Muscle layer of duodenum (tissue), 2 donors: ENCODE measurements around the gene OR4D1.

ENCODE experiments used
- H3K27ac ChIP-seq: one replicate; pipeline ENCODE4 v1.7.0; 2013; ENCODE audit warnings: mild to moderate bottlenecking, low read length
- H3K27me3 ChIP-seq: one replicate; pipeline ENCODE4 v1.7.0; 2013; ENCODE audit warnings: low read depth, mild to moderate bottlenecking, control low read depth, low read length
- H3K36me3 ChIP-seq, 2 donors: one replicate each; pipeline ENCODE4 v1.7.0; 2013; ENCODE audit warnings: low read length in 2 of 2, control low read depth in 1 of 2, mild to moderate bottlenecking in 1 of 2; ENCODE audit not compliant: insufficient read depth in 2 of 2, control insufficient read depth in 1 of 2
- H3K4me1 ChIP-seq, 2 donors: one replicate each; pipeline ENCODE4 v1.7.0; 2013; ENCODE audit warnings: low read length in 2 of 2, mild to moderate bottlenecking in 2 of 2, control low read depth in 1 of 2, moderate library complexity in 1 of 2; ENCODE audit not compliant: insufficient read depth in 2 of 2, control insufficient read depth in 1 of 2
- H3K4me3 ChIP-seq, 2 donors: one replicate each; pipeline ENCODE4 v1.7.0; 2013; ENCODE audit warnings: low read length in 2 of 2, low read depth in 1 of 2, mild to moderate bottlenecking in 1 of 2
- H3K9me3 ChIP-seq, 2 donors: one replicate each; pipeline ENCODE4 v1.7.0; 2013; ENCODE audit warnings: low read length in 2 of 2, control low read depth in 1 of 2, mild to moderate bottlenecking in 1 of 2; ENCODE audit not compliant: control insufficient read depth in 1 of 2
- donor health status: healthy.

OR4D1 gene

GRCh38 chr17:58184308-58184985 is 36.3 kb downstream of the OR4D1 start:
- Histone ChIP-seq H3K9me3 (no peaks in the 10 kb centered on the region), H3K27me3 (no peaks in the 10 kb centered on the region), H3K4me1 (no peaks in the 10 kb centered on the region), H3K27ac (no peak overlapping the region), H3K4me3 (no peak overlapping the region), H3K36me3 (no peaks in the 10 kb centered on the region)

- no peaks in the 10 kb centered on the region for H3K4me1 ChIP-seq
- H3K9me3 ChIP-seq: no peaks in the 10 kb centered on the region
- H3K36me3 ChIP-seq: no peaks in the 10 kb centered on the region
- no peak overlapping the region for H3K4me3 ChIP-seq
- no peak overlapping the region for H3K27ac ChIP-seq
- no peaks in the 10 kb centered on the region for H3K27me3 ChIP-seq
These were observed 37.0 kb downstream of the OR4D1 start for GRCh38 chr17:58184986-58185761.

- no peaks in the 10 kb centered on the region for H3K9me3 ChIP-seq
- no peak overlapping the region for H3K27ac ChIP-seq
- H3K4me3 ChIP-seq: no peak overlapping the region
- no peaks in the 10 kb centered on the region for H3K36me3 ChIP-seq
- H3K27me3 ChIP-seq: peaks cover 6% of the 10 kb centered on the region
- H3K4me1 ChIP-seq: no peaks in the 10 kb centered on the region
These were observed 38.4 kb downstream of the OR4D1 start for GRCh38 chr17:58186591-58186990.

GRCh38 chr17:58187063-58187462 is 38.9 kb downstream of the OR4D1 start:
- Histone ChIP-seq H3K27me3 (peaks cover 6% of the 10 kb centered on the region), H3K4me3 (no peak overlapping the region), H3K9me3 (no peaks in the 10 kb centered on the region), H3K36me3 (no peaks in the 10 kb centered on the region), H3K27ac (no peak overlapping the region), H3K4me1 (no peaks in the 10 kb centered on the region)

GRCh38 chr17:58187675-58188074 is 39.5 kb downstream of the OR4D1 start:
- H3K36me3 ChIP-seq: no peaks in the 10 kb centered on the region
- no peaks in the 10 kb centered on the region for H3K4me1 ChIP-seq
- H3K27ac ChIP-seq: no peak overlapping the region
- no peaks in the 10 kb centered on the region for H3K9me3 ChIP-seq
- H3K4me3 ChIP-seq: no peak overlapping the region
- H3K27me3 ChIP-seq: peaks cover 6% of the 10 kb centered on the region

- H3K36me3 ChIP-seq: no peaks in the 10 kb centered on the region
- no peak overlapping the region for H3K4me3 ChIP-seq
- H3K4me1 ChIP-seq: no peaks in the 10 kb centered on the region
- peaks cover 6% of the 10 kb centered on the region for H3K27me3 ChIP-seq
- no peaks in the 10 kb centered on the region for H3K9me3 ChIP-seq
- H3K27ac ChIP-seq: no peak overlapping the region
These were observed 41.4 kb downstream of the OR4D1 start for GRCh38 chr17:58189436-58190146.

- H3K4me1 ChIP-seq: no peaks in the 10 kb centered on the region
- no peak overlapping the region for H3K4me3 ChIP-seq
- peaks cover 6% of the 10 kb centered on the region for H3K27me3 ChIP-seq
- H3K9me3 ChIP-seq: no peaks in the 10 kb centered on the region
- H3K27ac ChIP-seq: no peak overlapping the region
- H3K36me3 ChIP-seq: no peaks in the 10 kb centered on the region
These were observed 43.2 kb downstream of the OR4D1 start for GRCh38 chr17:58191241-58191896.

- Histone ChIP-seq H3K4me1 (no peaks in the 10 kb centered on the region), H3K9me3 (no peaks in the 10 kb centered on the region), H3K4me3 (no peak within 1 kb of the TSS), H3K36me3 (no peaks in the 10 kb centered on the region), H3K27me3 (peaks cover 6% of the 10 kb centered on the region), H3K27ac (no peak within 1 kb of the TSS)
These were observed 44.4 kb downstream of the OR4D1 start, which contains the start of gene EPX for GRCh38 chr17:58192612-58193011. Gene EPX (plus strand): TSS chr17:58192726. CDS start chr17:58192847, 121 bp downstream.

- no peak overlapping the region for H3K27ac ChIP-seq
- no peaks in the 10 kb centered on the region for H3K9me3 ChIP-seq
- H3K36me3 ChIP-seq: no peaks in the 10 kb centered on the region
- H3K4me1 ChIP-seq: no peaks in the 10 kb centered on the region
- H3K4me3 ChIP-seq: no peak overlapping the region
- peaks cover 6% of the 10 kb centered on the region for H3K27me3 ChIP-seq
These were observed 45.6 kb downstream of the OR4D1 start for GRCh38 chr17:58193641-58194255.

- no peaks in the 10 kb centered on the region for H3K36me3 ChIP-seq
- peaks cover 6% of the 10 kb centered on the region for H3K27me3 ChIP-seq
- no peak overlapping the region for H3K4me3 ChIP-seq
- no peak overlapping the region for H3K27ac ChIP-seq
- H3K9me3 ChIP-seq: no peaks in the 10 kb centered on the region
- no peaks in the 10 kb centered on the region for H3K4me1 ChIP-seq
These were observed 47.4 kb downstream of the OR4D1 start for GRCh38 chr17:58195518-58196123.
